Measurements from ENCODE around the gene KRTAP9-1.

DNA sequence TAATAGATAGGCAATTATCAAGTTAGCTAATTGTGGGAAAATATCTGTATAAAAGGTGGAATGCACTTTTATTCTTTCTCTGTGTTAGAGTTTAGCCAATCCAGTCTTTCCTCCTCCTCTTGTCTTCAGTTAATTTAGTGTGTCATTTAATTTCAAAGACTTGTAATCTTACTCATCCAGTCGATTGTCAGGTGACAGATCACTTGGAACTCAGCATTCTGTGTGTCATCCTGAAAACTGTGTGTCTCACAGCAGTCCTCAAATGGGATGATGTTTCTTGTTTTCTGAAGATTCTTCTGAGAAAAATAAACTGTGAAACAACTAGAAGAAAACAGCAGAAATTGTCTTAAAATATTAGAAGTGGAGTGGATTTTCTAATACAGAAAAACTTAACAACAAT lies 4.7 kb upstream of the KRTAP9-1 start:
- no peak for TF ChIP-seq CTCF (IDR thresholded peaks at IDR 0.05)
- no peak for TF ChIP-seq EP300 (IDR thresholded peaks at IDR 0.05)
- TF ChIP-seq POLR2AphosphoS5 (IDR thresholded peaks at IDR 0.05), result no peak

Data from stomach (tissue), 4 donors.